Tibial nerve (tissue), 4 donors: ENCODE results near the gene CFAP61. TPM values are rescaled to one million over a fixed set of nuclear protein-coding genes. Genes with fewer than 3 reads are reported as not detected.
"Not testable (repeated sequence)": the region's sequence is repeated elsewhere in the genome, so short reads cannot be mapped to it uniquely, and the experiment has no call there.

Source experiments
- DNase-seq, 2 donors: peaks; one replicate each; pipeline ENCODE4 v3.0.0-alpha.2; 2019; ENCODE audit warnings: low spot score in 2 of 2
- H3K27ac ChIP-seq, 4 donors: fragments of 200-600 bp; sonication (generic) in 3 of 4; one replicate each; pipeline ENCODE4 v1.5.1; 2017 to 2019; ENCODE audit warnings: mild to moderate bottlenecking in 1 of 4
- H3K27me3 ChIP-seq, 2 donors: fragments of 200-600 bp; sonication (generic) in 1 of 2; one replicate each; pipeline versions ENCODE4 v1.5.1 to v1.6.0; 2017 to 2019
- H3K36me3 ChIP-seq, 3 donors: fragments of 200-600 bp; sonication (generic); one replicate each; pipeline ENCODE4 v1.5.1; 2018 to 2019
- H3K4me1 ChIP-seq, 4 donors: fragments of 200-600 bp; sonication (generic) in 3 of 4; one replicate each; pipeline ENCODE4 v1.5.1; 2017 to 2019
- H3K4me3 ChIP-seq, 4 donors: fragments of 200-600 bp; sonication (generic) in 3 of 4; one replicate each; pipeline ENCODE4 v1.5.1; 2017 to 2019; ENCODE audit warnings: mild to moderate bottlenecking in 1 of 4, moderate library complexity in 1 of 4
- H3K9me3 ChIP-seq, 4 donors: fragments of 200-600 bp; sonication (generic) in 3 of 4; one replicate each; pipeline ENCODE4 v1.5.1; 2017 to 2019
- CTCF ChIP-seq, 5 experiments: fragments of 200-600 bp in 3 of 5; fragments of 450-650 bp in 2 of 5; sonication (generic) in 3 of 5; IDR thresholded peaks; one replicate each; pipeline ENCODE4 v1.5.1; 2016 to 2019; ENCODE audit warnings: antibody characterized with exemption in 5 of 5, mild to moderate bottlenecking in 3 of 5, moderate library complexity in 2 of 5
- EP300 ChIP-seq, 2 donors: sonication (generic); formaldehyde crosslinking; IDR thresholded peaks; one replicate each; pipeline ENCODE4 v1.6.1; 2017; ENCODE audit warnings: antibody characterized with exemption in 2 of 2, mild to moderate bottlenecking in 1 of 2
- POLR2A ChIP-seq, 2 donors: fragments of 450-650 bp; IDR thresholded peaks; one replicate each; pipeline ENCODE4 v1.6.1; 2017; ENCODE audit warnings: antibody characterized with exemption in 2 of 2, mild to moderate bottlenecking in 2 of 2, moderate library complexity in 2 of 2
- WGBS, 2 donors: methylation state at CpG; one replicate each; pipeline ENCODE4 v1.1.5; 2018; 5-methylcytosine and 5-hydroxymethylcytosine counted together
- total RNA-seq, 4 donors: library from RNA; depleted of rRNA; stranded (reverse); fragments of >200 nt; gene quantifications; one replicate each; pipeline ENCODE4 v1.1.0, GENCODE V29; 2016

Gene CFAP61
- total RNA-seq, 4 donors from 2014 or later, result 0.21 to 1.5 (median 0.60) TPM; not detected in 1

- DNase-seq, result no peak
- peaks cover 0 to 6% (median 0%) of the 10 kb centered on the region in 4 donors for H3K9me3 ChIP-seq
- 61 to 66% methylated on average over 12 of the region's 12 CpGs for WGBS, 2 donors
- no peak overlapping the region for H3K27ac ChIP-seq
- H3K4me1 ChIP-seq, result no peaks in the 10 kb centered on the region
- H3K27me3 ChIP-seq, result no peaks in the 10 kb centered on the region
- no peak for TF ChIP-seq EP300 (IDR thresholded peaks at IDR 0.05)
- no peak for TF ChIP-seq CTCF (IDR thresholded peaks at IDR 0.05)
- TF ChIP-seq POLR2A (IDR thresholded peaks at IDR 0.05), result no peak
- no peak overlapping the region for H3K4me3 ChIP-seq
- no peaks in the 10 kb centered on the region for H3K36me3 ChIP-seq
These were observed 163.8 kb downstream of the CFAP61 start for GRCh38 chr20:20215976-20216727.

GRCh38 chr20:20216941-20217340, 164.6 kb downstream of the CFAP61 start:
- DNase-seq, result no peak
- 28% methylated on average over 2 of the region's 2 CpGs for WGBS, 2 donors

GRCh38 chr20:20217621-20218020, 165.3 kb downstream of the CFAP61 start:
- no peaks in the 10 kb centered on the region for H3K27me3 ChIP-seq
- no peak overlapping the region for H3K4me3 ChIP-seq
- 53 to 58% methylated on average over 1 of the region's 1 CpG for WGBS, 2 donors
- no peak for DNase-seq
- no peak overlapping the region for H3K27ac ChIP-seq
- no peak for TF ChIP-seq EP300 (IDR thresholded peaks at IDR 0.05)
- TF ChIP-seq CTCF (IDR thresholded peaks at IDR 0.05), result no peak
- TF ChIP-seq POLR2A (IDR thresholded peaks at IDR 0.05), result no peak
- no peaks in the 10 kb centered on the region for H3K36me3 ChIP-seq
- H3K9me3 ChIP-seq, result peaks cover 0 to 6% (median 0%) of the 10 kb centered on the region in 4 donors
- no peaks in the 10 kb centered on the region for H3K4me1 ChIP-seq

More at GRCh38 chr20:20216941-20217340, 164.6 kb downstream of the CFAP61 start:
- peaks cover 0 to 6% (median 0%) of the 10 kb centered on the region in 4 donors for H3K9me3 ChIP-seq
- TF ChIP-seq CTCF (IDR thresholded peaks at IDR 0.05) (no peak), EP300 (IDR thresholded peaks at IDR 0.05) (no peak), POLR2A (IDR thresholded peaks at IDR 0.05) (no peak)
- H3K4me3 ChIP-seq, result no peak overlapping the region
- H3K27me3 ChIP-seq, result no peaks in the 10 kb centered on the region
- no peaks in the 10 kb centered on the region for H3K36me3 ChIP-seq
- no peak overlapping the region for H3K27ac ChIP-seq
- H3K4me1 ChIP-seq, result no peaks in the 10 kb centered on the region

- not testable (repeated sequence) for H3K27ac ChIP-seq, H3K36me3 ChIP-seq, H3K4me3 ChIP-seq, H3K27me3 ChIP-seq, H3K9me3 ChIP-seq, H3K4me1 ChIP-seq, DNase-seq
- 95 to 99% methylated on average over 4 of the region's 4 CpGs for WGBS, 2 donors
These were observed 165.8 kb downstream of the CFAP61 start for GRCh38 chr20:20218106-20218505.

- Histone ChIP-seq H3K27me3 (no peaks in the 10 kb centered on the region), H3K4me1 (no peaks in the 10 kb centered on the region), H3K9me3 (peaks cover 0 to 6% (median 0%) of the 10 kb centered on the region in 4 donors), H3K4me3 (no peak overlapping the region), H3K27ac (no peak overlapping the region), H3K36me3 (no peaks in the 10 kb centered on the region)
- DNase-seq, result no peak
- TF ChIP-seq CTCF (IDR thresholded peaks at IDR 0.05) (no peak), EP300 (IDR thresholded peaks at IDR 0.05) (no peak), POLR2A (IDR thresholded peaks at IDR 0.05) (no peak)
- 93 to 94% methylated on average over 2 of the region's 2 CpGs for WGBS, 2 donors
These were observed 166.7 kb downstream of the CFAP61 start for GRCh38 chr20:20219016-20219415.
